ENCODE data around the gene EXOC3.

EXOC3 gene

GRCh38 chr5:440401-441201, 2.4 kb upstream of the EXOC3 start:
- DNase-seq: no peak

GRCh38 chr5:441996-442334, 1.0 kb upstream of the EXOC3 start:
- no peak for DNase-seq

DNA sequence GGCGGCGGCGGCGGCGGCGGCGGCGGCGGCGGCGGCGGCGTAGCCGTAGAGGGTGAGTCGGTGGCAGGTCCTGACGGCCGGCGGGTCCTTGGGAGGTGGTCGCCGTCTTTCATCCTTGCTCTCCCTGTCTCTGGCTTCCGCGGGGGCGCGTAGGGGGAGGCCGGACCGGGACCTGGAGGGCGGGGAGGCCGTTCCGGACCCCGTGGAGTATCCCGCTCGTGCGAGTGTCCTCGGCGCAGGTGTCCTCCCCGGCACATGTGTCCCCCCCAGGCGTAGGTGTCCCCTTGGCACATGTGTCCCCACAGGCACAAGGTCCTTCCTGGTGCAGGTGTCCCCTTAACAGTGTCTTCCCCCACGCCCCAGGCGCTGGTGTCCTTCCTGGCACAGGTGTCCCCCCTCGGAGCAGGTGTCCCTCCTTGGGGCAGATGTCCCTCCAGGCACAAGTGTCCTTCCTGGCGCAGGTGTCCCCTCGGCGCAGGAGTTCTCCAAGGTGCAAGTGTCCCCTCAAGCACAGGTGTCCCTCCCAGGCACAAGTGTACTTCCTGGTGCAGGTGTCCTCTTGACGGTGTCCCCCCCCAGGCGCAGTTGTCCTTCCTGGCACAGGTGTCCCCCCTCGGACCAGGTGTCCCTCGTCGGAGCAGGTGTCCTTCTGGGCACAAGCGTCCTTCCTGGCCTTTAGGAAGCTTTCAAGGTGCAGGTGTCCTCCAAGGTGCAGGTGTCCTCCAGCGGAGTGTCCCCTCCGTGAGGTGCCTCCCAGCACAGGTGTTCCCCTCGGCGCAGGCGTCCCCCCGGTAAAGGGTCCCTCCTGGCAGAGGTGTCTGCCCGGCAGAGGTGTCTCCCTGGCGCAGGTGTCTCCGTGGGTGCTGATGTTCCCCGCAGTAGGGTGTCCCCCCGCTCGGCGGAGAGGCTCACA, 519 bp downstream of the EXOC3 start:
- no peak for DNase-seq

- DNase-seq: no peak
These were observed 1.2 kb downstream of the EXOC3 start for GRCh38 chr5:444226-444625.

DNA sequence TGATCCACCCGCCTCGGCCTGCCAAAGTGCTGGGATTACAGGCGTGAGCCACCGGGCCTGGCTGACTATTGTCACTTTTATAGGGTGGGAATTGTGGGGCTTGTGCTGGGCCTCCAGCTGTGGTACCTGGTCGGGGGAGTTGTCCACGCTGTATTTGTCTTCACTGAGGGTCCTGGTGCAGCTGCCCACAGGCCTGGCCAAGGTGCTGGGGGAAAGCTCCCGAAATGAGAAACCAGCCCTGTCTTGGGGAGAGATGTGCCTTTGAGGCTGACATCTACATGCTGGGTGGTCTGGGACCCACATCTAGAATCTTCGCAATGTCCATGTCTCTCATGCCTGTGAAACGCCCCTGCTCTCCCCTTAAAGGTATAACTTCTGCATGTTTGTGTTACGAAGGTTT, 2.6 kb downstream of the EXOC3 start:
- no peak for DNase-seq

DNA sequence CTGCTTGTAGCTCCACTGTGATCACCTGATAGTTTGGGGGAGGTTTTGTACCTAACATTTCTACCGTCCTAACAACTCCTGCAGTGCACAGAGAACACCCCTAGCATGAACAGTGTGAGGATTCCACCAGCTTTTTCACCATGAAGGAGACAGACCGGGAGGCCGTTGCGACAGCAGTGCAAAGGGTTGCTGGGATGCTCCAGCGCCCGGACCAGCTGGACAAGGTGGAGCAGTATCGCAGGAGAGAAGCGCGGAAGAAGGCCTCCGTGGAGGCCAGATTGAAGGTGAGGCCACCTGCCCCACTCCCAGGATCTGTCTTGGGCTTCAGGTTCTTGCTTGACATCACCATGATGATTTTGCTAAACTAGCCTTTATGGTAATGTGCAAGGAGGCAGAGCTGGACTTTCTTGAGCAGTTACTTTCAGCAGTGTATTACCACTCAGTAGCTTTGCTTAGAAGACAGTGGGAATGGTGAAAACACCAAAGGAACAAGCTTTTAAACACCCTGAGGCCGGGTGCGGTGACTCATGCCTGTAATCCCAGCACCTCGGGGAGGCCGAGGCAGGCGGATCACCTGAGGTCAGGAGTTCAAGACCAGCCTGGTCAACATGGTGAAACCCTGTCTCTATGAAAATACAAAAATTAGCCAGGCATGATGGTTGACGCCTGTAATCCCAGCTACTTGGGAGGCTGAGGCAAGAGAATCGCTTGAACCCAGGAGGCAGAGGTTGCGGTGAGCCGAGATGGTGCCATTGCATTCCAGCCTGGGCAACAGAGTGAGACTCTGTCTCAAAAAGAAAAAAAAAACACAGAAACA, 3.3 kb downstream of the EXOC3 start:
- DNase-seq: no peak

- no peak for DNase-seq
These were observed 3.9 kb downstream of the EXOC3 start for GRCh38 chr5:446883-447263.

DNA sequence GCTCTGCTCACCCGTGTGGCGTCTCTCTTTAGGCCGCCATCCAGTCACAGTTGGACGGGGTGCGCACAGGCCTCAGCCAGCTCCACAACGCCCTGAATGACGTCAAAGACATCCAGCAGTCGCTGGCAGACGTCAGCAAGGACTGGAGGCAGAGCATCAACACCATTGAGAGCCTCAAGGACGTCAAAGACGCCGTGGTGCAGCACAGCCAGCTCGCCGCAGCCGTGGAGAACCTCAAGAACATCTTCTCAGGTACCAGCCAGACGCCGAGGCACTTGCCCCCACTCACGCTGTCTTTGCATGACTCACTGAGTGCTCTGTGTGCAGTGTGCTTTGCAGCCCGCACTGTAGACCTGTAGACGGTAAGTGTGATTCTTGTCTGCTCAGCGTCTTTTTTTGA, 4.5 kb downstream of the EXOC3 start:
- DNase-seq: no peak

GRCh38 chr5:448061-448765, 5.2 kb downstream of the EXOC3 start:
- no peak for DNase-seq

DNA sequence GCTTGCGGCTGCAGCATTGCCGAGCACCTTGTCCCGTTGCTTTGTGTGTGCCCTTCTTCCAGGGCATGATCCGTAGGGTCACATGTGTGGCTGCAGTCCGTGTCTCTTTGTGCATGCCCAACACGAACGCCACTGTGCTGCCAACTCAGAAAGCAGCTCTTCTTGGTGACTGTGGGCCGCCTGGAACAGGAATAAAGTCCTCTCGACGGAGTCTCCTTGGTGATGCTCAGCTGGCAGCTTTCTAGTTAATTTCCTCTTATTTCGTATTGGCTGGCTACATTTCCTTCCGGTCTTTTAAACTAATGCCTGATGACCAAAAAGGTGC, 5.8 kb downstream of the EXOC3 start:
- no peak for DNase-seq

DNA sequence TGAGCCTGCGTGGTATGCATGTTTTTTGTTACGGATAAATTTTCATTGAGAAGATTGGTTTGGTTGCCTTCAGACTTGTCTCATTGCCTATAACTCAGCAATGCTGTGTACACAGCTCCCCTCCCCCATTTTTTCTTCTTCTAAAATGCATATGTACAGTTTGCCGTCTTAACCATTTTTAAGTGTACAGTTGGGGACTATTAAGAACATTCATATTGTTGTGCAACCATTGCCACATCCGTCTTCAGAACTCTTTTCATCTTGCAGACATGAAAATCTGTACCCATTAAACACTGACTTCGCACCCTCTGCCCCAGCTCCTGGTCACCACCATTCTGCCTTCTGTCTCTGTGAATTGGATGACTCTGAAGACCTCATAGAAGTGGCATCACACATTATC, 6.2 kb downstream of the EXOC3 start:
- DNase-seq: no peak

DNA sequence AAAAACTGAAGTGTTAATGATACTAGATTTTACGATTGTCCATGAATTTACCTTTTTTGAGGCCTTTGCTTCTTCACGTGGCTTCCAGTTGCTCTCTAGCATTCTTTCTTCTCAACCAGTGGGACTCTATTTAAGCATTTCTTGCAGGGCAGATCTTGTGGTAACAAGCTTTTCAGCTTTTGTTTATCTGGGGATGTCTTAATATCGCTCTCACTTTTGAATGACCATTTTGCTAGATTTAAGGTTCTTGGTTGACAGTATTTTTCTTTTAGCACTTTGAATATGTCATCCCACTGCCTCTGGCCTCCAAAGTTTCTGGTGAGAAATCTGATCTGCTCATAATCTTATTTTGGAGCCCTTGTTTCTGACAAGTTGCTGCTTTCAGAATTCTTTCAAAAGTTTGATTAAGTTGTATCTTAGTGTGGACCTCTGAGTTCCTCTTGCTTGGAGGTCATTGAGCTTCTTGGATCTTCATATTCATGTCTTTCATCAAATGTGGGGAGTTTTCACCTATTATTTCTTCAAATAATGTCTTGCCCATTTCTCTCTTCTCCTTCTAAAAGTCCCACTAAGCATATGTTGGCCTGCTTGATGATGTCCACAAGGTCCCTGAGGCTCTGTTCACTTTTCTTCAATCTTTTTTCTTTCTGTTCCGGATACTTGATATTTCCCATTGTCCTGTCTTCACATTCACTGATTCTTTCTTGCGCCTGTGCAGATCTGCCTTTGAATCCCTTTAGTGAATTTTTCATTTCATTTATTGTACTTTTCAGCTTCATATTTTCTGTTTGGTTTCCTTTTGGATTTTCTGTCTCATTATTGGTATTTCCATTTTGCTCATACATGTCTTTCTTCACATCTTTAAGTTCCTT, 8.8 kb downstream of the EXOC3 start:
- DNase-seq: no peak

DNA sequence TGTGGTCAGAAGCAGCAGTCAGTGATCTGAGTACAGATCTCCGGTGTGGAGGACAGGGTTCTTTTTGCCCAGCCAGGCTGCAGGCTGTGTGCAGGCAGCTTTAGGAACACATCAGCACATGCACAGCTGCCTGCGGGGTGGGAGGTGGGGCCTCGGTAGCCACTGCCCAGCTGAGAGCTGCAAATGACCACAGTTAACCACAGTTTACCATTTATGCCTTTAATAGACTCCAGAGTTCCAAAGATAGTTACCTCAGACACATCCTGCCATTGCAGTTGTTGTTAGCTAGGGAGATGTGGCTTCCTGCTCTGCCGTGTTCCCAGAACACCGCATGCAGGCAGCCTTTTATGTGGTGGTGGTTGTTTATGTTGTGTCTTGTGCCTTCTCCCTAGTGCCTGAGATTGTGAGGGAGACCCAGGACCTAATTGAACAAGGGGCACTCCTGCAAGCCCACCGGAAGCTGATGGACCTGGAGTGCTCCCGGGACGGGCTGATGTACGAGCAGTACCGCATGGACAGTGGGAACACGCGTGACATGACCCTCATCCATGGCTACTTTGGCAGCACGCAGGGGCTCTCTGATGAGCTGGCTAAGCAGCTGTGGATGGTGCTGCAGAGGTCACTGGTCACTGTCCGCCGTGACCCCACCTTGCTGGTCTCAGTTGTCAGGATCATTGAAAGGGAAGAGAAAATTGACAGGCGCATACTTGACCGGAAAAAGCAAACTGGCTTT, 10.2 kb downstream of the EXOC3 start:
- no peak for DNase-seq

DNA sequence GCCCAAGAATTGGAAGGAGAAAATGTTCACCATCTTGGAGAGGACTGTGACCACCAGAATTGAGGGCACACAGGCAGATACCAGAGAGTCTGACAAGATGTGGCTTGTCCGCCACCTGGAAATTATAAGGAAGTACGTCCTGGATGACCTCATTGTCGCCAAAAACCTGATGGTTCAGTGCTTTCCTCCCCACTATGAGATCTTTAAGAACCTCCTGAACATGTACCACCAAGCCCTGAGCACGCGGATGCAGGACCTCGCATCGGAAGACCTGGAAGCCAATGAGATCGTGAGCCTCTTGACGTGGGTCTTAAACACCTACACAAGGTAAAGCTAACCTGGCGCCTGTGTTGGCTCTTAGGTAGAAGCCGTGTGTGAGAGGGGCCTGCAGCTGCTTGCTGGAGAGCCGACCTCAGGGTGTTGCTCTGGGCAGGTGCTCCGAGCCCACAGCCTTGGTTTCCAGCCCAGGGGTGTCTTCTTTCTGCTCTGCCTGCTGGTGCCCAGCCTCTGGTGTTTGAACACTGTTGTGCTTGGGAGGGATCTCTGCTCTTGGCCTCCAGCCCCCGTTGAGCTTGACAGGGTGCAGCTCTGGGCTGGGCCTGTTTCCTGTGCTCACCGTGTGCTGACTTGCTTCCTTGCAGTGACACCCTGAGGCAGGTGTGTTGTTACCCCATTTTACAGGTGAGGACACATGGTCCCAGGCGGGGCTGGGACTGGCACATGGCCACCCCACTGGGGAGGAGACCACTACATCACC, 10.9 kb downstream of the EXOC3 start:
- DNase-seq: no peak

- DNase-seq: no peak
These were observed 12.0 kb downstream of the EXOC3 start for GRCh38 chr5:454936-455335.

DNA sequence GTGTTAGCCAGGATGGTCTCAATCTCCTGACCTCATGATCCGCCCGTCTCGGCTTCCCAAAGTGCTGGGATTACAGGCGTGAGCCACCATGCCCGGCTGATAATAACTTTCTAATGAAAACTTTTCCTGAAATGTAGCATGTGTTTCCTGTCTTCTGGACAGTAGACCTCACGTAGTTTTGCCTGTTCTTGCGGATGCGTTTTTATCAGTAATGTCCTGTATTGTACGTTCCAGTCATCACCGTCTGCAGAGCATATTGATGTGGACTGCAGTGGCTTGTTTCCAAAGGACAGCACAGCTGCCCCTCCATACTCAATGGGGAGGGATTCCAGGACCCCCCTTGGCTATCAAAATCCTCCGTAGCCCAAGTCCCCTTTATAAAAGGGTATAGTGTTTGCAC, 12.8 kb downstream of the EXOC3 start:
- no peak for DNase-seq

- DNase-seq: no peak
These were observed 13.6 kb downstream of the EXOC3 start for GRCh38 chr5:456351-457194.

DNA sequence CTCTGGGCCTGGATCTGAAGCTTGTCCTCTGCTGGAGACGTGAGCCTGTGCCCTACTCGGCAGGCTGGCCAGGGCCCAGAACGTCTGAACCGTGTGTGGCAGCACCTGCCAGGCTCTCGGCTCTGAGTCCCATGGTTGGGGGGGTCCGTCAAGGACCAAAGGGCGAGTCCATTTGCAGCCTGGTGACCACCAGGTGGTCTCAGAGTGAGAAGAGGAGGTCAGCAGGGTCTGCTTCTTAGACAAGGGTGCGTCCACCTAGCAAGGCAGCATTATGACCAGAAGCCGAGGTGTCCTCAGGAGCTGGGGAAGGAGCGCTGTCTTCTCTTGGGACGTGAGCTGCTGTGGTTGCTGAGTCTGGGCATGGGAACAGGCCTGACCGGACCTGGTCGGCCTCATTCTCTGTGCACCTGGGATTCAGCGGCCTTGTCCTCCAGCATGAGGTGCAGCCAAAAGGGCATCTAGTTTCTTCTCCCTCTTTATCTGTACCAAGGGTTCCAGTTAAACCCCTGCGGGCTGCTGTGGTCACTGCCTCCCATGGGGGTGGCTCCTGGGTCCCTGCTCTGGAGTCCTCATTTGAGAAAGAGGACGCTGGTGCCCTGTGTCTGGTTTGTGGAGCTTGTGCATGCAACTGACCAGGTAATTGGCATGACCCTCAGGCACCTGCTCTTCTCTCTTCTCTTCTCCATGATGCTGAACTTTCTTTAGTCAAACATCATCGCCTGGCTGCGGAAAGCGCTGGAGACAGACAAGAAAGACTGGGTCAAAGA, 14.4 kb downstream of the EXOC3 start:
- DNase-seq: no peak
